ENCODE data around the gene ALDH6A1.

The ALDH6A1 gene

DNA sequence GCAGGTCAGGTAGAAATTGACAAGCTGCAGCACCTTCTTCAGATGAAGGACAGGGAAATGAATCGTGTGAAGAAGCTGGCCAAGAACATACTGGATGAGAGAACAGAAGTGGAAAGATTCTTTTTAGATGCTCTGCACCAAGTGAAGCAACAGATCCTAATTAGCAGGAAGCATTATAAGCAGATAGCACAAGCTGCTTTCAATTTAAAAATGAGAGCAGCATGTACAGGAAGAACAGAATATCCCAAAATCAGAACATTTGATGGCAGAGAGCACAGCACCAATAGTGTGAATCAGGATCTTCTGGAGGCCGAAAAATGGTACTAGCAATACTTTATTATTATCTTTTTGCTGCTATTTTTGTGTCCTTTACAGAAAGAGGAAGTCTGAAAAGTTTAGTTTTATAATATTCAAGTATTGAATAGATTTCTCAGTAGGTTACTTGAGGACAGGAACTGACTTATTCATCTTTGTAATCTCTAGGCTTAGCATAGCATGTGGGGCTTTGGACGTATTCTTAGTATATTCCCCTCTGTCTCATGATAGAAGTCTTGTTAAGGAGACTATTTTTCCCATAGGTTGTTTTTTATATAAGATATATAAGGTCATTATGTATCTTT is 34.3 kb downstream of the ALDH6A1 start:
- DNase-seq (ENCODE audit: low spot score), result no peak

DNA sequence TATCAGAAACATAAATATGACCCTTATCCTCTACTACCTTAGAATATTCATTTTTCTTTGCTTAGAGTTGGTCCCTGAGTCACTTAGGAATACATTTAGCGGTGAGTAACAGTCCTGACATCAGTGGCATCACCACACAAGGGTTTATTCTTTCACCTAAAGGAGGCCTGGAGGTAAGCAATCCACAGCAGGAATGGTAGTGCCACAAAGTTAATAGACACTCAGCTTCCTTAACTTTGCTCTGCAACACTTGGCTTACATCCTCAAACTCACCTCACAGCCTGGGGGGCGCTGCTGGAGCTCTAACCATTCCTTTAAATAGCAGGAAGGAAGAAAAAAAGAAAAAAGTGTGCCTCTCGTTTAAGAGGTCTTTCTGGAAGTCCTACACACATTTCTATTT is 36.0 kb downstream of the ALDH6A1 start:
- DNase-seq (ENCODE audit: low spot score), result no peak

DNA sequence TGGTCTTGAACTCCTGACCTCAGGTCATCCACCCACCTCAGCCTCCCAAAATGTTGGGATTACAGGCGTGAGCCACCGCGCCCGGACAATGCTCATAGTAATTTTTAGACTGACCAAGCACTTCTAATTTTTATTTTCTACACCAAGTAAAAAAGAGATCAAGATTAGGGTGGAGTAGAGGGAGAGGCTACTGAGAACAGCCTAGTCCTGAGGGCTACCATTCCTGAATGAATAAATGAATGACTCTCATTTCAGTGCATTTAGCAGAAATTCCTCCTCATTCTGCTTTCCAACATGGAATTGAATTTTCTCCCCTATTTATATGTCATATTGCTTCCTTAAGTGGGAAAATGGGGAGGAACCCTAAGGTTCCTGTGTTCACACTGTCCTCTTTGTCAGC is 38.7 kb downstream of the ALDH6A1 start:
- DNase-seq (ENCODE audit: low spot score), result no peak

DNA sequence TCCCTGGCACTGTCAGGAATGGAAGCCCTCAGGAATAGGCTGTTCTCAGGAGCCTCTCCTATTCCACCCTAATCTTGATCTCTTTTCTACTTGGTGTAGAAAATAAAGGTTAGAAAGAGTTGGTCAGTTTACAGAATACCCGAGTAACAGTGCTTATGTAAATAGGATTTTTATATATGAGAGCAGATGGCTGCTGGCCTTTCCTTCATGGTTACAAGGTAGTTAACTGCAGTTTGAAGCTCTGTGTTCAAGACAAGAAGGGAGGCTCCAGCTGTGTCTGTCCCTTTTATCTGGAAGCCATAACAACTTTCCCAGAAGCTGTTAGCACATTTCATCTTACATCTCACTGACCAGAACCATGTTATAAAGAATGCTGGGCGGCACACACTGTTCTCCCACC is 42.0 kb downstream of the ALDH6A1 start:
- DNase-seq (ENCODE audit: low spot score), result no peak

DNA sequence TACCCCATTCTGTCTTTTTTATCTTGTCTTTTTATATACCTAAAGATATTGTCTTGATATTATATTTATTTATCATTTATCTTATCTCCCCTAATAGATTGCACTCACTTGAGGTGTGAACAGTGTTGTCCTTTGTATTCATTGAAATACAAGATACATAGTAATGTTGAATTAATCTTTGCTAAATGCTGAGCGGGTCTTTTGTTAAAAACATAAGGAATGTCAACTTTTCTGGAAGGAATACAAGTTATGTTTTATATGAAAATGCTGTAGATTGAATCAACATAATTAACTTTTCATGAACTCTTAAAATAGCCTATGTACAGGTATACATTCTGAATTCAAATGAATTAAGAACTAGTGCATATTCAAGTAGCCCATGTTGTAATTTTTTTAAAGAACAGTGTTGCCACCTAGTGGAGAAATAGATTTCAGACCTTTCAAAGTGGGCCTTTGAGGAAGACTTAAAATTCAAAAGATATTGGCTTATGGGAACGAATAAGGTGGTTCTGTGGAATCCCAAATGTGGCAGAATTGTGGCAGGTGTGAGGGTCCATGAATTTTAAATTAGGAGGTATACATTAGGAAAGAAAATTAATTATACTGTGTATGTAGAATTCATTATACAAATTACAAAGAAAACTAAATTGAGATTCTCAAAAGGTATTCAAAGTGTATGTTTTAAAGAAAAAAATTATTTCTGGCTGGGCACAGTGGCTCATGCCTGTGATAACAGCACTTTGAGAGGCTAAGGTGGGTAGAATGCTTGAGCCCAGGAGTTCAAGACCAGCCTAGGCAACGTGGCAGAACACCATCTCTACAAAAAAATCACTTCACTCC is 46.0 kb downstream of the ALDH6A1 start:
- DNase-seq (ENCODE audit: low spot score), result peak; percentile 40

DNA sequence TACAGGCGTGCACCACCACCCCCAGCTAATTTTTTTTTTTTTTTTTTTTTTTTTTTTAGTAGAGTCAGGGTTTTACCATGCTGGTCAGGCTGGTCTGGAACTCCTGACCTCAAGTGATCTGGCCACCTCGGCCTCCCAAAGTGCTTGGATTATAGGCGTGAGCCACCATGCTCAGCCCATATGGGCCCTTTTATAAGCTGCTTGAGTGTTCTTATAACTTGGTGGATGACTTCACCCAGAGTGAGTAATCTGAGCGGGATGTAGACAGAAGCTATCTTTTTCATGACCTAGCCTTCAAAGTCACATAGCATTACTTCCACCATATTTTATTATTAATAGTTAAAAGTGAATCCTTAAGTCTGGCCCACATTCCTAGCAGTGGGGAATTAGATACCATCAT is 48.7 kb downstream of the ALDH6A1 start:
- DNase-seq (ENCODE audit: low spot score), result no peak

DNA sequence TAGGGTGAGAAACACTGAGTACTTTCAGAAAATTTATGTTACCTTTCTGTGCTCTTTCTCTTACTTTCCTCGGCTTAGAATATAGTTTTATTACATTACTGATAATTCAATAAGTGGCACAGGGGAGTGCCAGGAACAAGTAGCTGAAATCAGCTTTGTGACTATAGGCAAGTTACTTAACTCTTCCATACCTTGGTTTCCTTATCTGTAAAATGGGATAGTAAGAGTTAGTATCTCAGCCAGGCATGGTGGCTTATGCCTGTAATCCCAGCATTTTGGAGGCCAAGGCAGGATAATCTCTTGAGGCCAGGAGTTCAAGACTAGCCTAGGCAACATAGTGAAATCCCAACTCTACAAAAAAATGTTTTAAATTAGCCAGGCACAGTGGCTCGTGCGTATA is 49.7 kb downstream of the ALDH6A1 start:
- DNase-seq (ENCODE audit: low spot score), result no peak

DNA sequence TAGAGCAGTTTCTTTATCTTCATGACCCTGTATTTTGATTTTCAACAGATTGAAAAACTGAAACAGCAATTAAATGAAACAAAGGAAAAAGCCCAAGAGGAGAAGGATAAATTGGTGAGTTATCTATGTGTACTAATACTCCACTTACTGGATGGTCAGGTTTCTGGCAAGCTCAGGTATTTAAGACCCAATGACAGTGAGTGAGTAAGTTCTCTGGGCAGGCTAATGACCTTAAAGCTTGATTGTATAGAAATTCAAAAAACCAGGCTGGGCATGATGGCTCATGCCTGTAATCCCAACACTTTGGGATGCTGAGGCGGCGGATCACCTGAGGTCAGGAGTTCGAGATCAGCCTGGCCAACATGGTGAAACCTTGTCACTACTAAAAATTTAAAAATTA is 55.1 kb downstream of the ALDH6A1 start:
- no peak for DNase-seq (ENCODE audit: low spot score)

DNA sequence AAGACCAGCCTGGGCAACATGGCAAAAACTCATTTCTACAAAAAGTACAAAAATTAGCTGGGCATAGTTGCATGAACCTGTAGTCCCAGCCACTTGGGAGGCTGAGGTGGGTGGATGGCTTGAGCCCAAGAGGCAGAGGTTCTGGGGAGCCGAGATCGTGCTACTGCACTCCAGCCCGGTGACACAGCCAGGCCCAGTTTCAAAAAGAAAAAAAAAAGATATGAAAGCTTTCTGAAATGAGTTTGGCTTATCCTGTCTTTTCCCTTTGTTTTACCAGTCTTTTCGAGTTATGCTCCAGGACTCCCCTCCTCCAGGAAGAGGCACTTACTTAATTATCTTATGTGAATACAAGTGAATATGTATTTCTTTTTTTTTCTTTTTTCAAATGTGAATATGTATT is 61.9 kb downstream of the ALDH6A1 start:
- no peak for DNase-seq (ENCODE audit: low spot score)

DNA sequence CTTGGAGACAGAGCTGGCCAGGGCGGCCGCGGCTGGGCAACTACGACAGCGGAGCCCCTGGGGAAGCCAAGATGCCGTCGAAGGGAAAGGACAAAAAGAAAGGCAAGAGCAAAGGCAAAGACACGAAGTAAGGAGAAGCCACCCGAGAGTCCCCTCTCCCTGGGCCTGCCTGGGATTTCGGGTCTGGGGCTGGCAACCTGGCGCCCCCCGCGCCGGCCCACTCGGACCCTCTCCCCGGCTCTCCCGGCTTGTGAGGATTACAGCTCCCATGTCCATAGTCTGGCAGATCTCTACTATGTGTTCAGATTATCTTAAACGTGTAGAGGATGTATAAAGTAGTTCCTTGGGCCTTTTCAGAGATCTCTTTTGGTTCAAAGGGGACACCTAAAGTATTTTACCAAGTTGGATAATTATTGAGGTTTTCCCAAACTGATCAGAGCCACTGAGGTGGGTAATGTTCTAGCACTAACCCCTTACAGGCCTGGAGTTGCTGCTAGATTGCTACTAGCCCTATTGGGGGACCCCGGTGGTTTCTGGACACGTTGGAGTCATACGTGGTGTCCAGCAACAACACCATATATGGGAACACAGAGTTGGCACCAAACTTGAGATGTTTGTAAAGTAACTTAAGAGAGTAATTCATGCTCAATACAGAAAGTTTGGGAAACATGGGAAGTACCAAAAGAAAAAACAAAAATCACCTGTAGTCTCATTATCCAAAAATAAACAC is 64.7 kb downstream of the ALDH6A1 start:
- peak; percentile 12 for DNase-seq (ENCODE audit: low spot score)

DNA sequence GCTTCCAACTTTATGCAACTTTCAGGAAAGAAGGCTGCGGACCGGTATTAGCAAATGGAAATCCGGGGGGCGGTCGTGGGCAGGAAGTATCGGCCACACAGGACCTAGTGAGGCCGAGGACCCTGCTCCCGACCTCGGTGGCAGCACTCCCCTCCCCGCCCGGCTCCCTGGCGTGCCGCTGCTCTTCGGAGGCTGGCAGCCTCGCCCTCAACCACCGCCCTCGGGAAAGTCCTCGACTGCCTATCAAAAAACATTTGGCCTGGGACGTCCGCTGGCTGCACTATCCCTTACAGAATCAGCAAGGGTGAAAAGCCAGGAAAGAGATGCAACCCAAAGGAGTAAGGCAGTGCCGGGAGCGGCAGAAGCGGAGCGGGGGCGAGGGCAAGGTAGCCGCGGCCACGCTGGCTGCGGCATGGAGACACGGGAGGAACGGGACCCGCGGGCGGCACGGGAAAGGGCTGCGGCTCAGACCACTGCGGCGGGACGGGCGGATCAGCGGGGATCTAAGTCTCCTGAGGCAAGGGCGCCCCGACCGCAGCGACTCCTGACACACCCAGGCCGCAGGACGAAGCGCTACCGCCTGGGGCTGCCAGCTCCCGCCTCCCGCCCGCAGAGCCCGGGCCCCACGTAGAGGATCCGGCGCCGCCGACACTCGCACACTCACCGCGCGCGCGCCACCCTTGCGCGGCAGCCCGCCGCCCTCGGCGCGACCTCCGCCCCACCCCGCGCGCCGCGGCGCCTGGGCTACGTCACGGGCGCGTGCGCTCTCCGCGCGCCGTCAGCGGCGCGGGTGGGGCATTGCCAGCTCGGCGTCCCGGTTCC is 65.5 kb downstream of the ALDH6A1 start, which contains the start of the genes BBOF1 and ENTPD5:
BBOF1 (plus strand) TSS at position 764 of the 822 bp plus-strand sequence. CDS start 130 bp downstream, outside the sequence.
ENTPD5 (minus strand) TSS at position 703 of the 822 bp plus-strand sequence. CDS start 31,186 bp downstream, outside the sequence.
- DNase-seq (ENCODE audit: low spot score), result peak; percentile 90

DNA sequence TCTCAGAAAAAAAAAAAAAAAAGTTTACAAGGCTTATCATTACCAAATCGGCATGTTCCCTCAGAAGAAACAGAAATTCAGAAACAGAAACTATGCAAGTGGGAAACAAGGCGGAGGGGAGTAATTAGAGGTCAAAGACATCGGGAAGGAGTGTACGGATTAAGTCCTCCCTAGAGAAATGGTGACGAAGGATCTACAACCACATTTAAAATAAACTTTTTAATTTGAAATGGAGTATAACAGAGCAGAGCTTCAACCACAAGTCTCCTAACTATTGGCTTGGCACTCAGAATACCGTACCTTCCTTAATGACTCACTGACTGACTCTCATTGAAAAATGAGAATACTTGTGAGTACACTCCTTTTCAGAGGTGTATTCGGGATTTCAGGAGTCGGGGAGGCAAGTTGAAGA is 66.1 kb downstream of the ALDH6A1 start:
- no peak for DNase-seq (ENCODE audit: low spot score)

DNA sequence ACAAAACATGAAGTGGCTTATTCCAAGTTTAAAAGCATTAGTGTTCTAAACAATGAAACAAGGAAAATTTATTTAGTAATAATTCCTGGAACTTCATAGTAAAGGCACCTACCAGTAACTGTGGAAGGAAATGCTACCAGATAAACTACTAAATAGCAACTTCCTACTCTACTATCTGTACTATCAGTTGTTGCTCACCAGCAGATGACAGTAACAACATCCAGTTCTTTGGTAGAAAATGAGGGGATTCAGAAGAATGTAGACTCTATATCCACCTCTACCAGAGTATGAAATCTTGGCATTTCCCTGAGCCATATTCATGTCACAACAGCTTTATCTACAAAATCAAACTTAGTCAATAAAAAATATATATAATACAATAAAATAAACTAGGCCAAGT is 68.3 kb downstream of the ALDH6A1 start:
- no peak for DNase-seq (ENCODE audit: low spot score)

DNA sequence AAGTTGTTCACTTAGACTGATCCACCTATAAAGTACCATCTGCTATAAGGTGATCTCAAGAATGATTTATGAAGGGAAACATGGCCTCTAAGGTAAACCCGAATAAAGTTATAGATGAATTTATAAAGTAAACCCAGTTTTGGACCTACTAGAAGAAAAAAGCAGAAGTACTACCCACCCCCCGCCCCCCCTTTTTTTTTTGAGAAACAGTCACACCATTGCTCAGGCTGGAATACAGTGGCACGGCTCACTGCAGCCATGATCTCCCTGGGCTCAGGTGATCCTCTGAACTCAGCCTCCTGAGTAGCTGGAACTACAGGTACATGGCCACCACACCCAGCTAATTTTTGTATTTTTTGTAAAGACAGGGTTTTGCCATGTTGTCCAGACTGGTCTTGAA is 69.1 kb downstream of the ALDH6A1 start:
- DNase-seq (ENCODE audit: low spot score), result no peak

DNA sequence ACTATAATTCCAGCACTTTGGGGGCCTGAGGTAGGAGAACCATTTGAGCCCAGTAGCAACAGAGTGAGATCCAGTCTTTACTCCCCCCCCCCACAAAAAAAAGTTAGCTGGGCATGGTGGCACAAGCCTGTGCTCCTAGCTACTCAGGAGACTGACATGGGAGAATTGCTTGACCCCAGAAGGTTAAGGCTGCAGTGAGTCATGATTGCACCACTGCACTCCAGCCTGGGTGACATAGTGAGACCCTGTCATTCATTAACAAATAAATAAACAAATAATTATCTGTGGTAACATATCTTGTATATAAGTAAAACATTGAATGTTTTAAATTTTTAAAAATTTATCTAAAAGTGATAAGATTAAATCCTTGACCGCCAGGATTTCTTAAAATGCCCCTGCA is 70.0 kb downstream of the ALDH6A1 start:
- no peak for DNase-seq (ENCODE audit: low spot score)

DNA sequence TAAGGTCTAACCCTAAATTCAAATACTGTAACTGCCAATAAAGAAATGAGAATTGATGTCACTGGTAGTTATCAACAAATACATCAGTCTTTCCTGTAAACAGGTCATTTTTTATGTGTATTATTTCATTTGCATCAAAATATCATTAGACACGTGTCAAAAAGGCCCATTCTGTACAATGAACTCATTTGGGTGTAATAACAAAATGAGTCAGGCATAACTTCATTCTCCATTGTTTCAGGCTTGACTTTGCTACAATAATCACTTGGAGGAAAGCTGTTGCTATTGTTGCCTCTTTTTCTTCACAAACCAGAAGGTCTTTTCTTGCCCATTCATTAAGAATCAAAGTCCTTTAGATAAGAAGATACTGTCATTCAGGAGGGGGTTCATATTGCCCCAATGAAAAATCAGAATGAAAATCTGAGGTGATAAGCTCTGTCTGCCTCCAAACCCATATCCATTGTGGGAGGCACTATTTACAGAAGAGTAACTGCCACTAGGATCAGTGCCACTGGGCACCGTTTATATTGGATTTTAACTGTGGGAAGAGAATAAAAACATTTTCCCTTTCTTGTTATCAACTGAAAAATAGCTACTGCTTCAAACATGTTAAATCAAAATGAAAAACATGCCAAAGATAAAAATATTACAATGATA is 75.3 kb downstream of the ALDH6A1 start:
- DNase-seq (ENCODE audit: low spot score), result no peak

Data from putamen (tissue), 1 donor.